Erythroblast (primary cell): ENCODE measurements around the gene CMTM2.
"Not testable (repeated sequence)": the region's sequence is repeated elsewhere in the genome, so short reads cannot be mapped to it uniquely, and the experiment has no call there.

Experiments used
- DNase-seq, 2 experiments: peaks; one replicate each; lab custom pipeline; 2025; lab: John Stamatoyannopoulos, UW
- GATA1 ChIP-seq: IDR thresholded peaks from 2 replicates; pipeline ENCODE4 v1.6.1; 2011; ENCODE audit warnings: low read depth, mild to moderate bottlenecking, control low read depth, low read length, moderate library complexity
- POLR2A ChIP-seq: IDR thresholded peaks from 2 replicates; pipeline ENCODE4 v1.6.1; 2011; ENCODE audit warnings: mild to moderate bottlenecking, low read length

CMTM2 gene

DNA sequence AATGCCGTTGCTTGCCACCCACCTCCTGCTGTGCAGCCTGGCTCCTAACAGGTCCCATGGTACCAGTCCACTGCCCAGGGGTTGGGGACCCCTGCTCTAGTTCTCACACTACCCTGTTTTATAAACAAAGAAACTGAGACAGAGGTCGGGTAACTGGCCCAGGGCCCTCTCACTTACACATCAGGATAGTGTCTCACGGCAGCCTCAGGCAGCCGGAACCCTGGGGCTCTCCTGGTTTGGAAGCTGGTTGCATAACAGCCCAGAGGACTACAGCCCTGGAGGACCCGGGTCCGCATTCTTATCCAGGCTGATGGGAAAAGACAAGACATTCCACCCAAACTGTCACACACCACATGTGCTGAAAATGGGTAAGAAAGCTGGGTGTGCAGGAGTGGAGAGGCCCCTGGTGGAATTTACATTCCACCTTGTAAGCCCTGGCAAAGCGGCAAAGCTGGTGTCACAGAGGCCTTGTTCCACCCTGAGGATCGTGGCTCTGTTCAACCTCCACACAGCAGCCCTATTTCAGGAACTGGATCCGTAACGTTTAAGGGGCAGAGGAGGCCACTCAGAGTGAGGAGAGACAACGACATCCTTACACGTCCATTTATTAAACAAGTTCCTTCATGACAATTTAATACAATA is 35.0 kb downstream of the CMTM2 start:
- no peak for TF ChIP-seq POLR2A
- DNase-seq, result no peak

DNA sequence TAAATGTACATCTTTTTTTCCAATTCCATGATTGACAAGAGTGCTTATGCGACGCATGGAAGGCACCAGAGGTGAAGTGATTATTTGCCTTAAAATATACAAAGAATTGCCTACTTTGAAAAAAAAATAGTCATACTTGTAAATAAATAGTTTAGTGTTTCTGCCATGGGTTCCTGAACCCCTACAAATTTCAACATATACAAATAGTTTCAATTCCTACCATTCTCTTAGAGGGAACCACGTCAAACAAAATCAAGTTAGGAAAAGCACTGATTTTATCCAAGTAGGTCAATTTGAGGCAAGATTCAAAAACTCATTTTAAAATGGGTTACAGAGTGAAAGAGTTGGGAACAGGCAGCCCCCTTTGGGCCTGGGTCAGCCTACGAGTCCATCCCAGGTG is 36.9 kb downstream of the CMTM2 start:
- TF ChIP-seq POLR2A (no peak), GATA1 (no peak)
- DNase-seq, result no peak

DNA sequence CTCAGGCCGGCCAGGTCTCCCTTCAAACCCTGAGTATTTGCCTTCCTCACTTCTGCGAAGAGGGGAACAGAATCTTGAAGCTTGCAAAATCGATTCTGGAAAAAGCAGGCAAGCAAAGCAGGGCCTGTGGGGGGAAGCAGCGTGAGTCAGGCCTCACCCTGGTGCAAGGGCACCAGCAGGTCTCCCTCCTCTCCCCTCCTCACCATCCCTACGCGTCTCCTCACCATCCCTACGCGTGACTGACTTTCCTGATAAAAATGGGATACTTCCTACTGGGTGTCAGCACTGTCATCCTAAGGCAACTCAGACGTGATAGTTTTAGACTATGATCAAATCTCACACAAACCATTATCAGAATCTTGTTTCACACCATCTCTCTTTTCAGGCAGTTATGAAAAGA is 37.3 kb downstream of the CMTM2 start:
- DNase-seq, result no peak
- TF ChIP-seq POLR2A, result no peak

DNA sequence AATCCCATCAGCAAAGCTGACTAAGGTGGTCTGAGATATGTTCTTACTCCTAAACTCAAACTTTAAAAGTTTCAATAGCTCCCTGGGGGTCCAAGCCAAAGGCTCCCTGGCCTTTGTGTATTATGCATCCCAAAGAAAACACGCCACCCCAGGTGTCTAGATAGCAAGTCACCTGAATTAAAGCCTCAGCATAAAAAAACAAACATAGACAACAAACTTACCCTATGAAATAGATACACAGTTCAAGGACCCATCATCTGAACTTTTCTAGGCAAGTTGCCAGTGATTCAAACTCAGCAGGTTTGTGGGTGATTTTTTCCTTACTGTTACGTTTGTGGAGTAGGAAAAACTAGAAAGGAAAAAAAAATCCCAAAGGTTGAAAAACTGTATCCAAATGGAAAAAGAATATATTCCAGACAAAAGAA is 37.8 kb downstream of the CMTM2 start:
- no peak for TF ChIP-seq POLR2A
- TF ChIP-seq GATA1, result no peak
- DNase-seq, result no peak

DNA sequence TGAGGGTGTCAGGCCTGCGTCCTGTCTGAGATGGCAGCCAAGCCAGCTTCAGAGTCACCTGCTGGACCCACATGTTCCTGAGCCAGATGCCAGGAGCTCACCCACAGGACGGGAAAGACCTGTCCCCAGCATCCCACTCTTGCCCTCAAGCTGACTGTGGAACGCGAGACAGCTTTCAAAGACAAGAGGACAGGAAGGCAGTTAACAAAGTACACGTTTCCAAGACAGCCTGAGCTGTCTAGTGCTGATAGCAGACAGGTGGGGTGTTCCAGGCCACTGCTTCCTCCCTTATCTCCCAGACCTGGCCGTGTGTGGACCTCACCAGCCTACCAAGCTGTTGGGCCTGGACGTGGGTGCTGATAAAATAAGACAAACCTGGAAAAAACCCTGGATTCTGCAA is 38.5 kb downstream of the CMTM2 start:
- peak; percentile 14 to 58 for DNase-seq

DNA sequence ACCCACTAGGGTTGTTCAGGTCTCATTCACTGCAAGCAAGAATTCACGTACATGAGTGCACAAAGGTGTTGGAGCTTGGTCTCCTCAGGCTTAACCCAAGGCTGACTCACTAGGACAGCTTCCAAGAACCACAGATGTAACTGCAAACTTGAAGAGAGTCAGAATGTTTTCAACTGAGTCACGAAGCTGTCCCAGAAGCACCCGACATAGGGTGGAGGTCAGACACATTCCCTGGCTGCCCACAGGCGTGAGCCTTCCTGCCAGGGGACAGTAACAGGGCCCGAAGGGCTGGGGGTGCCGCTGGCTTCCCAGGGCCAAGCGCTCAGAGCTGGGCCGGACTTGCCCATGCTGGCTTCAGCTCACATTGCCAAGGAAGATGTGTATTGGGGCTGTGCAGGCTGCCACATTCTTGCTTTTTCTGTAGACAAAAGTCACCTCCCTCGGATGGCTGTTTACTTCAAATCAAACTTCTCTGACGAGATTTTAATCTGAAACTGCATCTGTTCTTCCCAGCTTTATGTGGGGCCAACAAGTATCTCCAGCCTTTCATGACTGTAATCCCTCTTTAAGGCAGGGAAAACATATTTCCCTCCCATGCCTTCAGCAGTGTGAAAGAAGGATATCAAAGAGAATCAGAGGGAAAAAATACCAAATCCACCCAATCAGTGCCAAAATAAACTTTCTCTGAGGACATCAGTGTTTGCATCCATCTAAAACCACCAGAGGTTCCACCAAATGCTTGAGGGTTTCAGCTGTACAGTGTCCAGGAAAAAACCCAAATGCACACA is 39.5 kb downstream of the CMTM2 start:
- no peak for DNase-seq
- TF ChIP-seq POLR2A (no peak), GATA1 (no peak)

More for the DNA sequence above, 38.5 kb downstream of the CMTM2 start:
- TF ChIP-seq GATA1, result no peak
- TF ChIP-seq POLR2A, result no peak

DNA sequence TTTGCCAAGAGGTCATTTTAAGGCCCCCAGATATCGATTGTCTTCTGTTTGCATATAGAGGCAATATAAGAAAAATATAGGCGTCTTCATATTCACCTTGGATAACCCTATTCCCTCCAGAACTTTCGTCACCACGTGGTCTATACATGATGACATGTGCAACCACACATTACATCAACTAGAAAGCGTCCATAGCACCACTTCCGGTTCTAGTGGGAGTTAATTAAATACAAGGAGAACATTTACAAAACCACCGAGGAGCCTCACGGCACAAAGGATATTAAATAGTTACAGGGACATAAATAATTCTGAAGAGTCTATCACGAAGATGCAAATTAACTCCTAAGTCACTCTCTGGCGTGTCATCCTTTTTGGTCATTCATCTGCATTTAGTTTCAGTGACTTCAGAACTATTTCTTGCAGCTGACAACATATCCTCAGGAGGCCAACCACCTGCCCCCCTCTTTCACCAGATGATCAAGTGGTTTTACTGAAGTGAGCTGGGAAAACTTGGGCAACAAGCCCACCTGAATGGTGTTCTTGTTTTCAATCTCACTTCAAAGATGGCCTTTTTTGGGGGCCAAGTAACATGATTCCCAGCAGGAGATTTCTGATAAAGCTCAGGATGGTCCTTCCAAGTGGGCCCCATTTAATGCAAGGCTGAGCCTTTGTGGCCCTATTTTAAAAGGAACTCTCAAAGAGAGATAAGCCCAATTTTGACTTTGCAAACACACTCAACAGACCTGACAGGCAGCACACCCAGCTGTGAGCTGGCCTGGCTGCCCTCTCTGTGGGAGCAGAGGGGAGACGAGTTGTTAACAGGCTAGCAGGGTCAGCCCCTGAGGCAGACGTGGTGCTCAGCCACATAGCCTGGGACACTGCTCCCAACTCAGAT is 40.5 kb downstream of the CMTM2 start:
- no peak for TF ChIP-seq GATA1
- no peak for TF ChIP-seq POLR2A
- no peak for DNase-seq

DNA sequence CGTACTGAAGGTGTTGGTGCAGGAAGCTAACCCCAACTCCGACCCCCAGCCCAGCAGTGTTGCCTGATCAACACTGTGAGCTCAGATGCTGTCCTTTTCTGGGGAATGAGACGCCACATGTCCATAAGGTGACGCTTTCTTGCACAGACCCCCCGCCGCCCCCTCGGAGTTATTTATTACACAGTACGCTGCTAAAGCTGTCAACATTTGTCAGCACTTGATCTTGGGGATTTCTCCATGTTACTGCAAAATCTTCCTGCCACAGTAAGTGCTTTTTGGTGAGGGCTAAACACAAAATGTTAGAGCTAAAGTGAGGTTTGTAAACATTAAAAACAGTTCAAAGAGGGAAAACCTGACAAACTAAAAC is 41.1 kb downstream of the CMTM2 start:
- no peak for TF ChIP-seq POLR2A
- no peak for DNase-seq

DNA sequence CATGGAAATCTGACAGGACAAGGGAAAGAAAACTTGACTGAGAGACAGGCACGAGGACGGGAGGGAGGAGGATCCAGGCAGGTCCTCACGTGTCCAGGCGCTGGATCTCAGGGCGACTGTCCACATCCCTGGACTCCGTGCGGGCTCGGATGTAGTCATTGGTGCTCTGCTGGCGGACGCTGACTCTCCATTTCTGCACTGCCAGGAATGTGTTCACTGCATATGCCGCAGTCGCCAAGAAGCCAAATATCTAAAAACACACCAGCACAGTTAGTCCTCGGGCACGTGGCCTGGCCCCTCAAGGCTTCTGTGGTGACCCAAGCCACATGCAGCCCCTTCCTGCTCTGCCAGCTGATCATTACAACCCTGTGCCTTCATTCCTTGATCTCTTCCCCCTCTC is 42.7 kb downstream of the CMTM2 start:
- TF ChIP-seq POLR2A, result no peak
- TF ChIP-seq GATA1, result no peak
- DNase-seq, result no peak

DNA sequence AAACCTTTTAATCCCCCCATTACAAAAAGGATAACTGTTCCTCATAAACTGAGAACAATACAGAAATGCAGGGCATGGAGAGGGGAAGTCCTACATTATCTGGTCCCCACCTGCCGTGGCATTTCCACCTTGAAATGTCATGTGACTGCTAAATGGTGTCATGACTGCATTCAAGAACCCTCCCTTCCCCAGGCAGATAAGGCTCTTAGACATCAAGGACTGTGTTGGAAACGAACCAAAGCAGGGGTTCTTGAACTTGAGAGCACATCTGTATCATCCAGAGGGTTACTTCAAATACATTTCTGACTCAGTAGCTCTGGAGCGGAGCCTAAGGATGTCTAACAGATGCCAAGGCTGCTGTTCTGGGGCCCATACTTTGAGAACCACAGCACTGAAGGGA is 43.6 kb downstream of the CMTM2 start:
- DNase-seq, result no peak
- no peak for TF ChIP-seq POLR2A
- TF ChIP-seq GATA1, result no peak

DNA sequence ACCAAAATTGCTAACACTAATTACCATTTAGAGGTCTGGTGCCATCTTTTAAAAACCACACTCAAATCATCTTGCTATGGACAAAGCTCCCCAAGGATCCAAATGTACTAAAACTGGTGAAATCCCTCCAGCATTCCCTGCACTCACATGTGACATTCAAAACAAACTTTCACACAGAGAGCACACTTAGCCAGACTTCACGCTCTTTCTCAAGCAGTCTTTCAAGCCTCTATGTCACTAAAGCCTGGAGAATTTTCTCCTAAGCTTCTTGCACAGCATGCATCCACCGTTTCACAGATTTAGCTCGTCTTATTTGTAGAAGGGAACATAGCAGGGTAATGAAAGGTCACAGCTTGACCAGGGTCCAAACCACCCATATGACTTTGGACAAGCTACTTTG is 44.5 kb downstream of the CMTM2 start:
- DNase-seq, result no peak
- TF ChIP-seq POLR2A (no peak), GATA1 (no peak)

DNA sequence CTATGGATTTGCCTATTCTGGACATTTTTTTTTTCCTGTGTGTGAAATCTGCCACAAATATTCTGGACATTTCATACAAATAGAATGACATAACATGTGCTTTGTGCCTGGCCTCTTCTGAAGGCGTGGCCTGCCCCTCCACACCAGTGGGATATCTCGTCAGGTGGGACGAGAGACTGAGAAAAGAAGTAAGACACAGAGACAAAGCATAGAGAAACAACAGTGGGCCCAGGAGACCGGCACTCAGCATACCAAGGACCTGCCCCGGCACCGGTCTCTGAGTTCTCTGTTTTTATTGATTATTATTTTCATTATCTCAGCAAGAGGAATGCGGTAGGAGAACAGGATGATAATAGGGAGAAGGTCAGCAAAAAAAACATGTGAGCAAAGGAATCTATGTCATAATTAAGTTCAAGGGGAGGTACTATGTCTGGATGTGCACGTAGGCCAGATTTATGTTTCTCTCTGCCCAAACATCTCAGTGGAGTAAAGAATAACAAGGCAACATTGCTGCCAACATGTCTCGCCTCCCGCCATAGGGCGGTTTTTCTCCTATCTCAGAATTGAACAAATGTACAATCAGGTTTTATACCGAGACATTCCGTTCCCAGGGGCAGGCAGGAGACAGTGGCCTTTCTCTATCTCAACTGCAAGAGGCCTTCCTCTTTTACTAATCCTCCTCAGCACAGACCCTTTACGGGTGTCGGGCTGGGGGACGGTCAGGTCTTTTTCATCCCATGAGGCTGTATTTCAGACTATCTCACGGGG is 48.5 kb downstream of the CMTM2 start:
- not testable (repeated sequence) for DNase-seq

DNA sequence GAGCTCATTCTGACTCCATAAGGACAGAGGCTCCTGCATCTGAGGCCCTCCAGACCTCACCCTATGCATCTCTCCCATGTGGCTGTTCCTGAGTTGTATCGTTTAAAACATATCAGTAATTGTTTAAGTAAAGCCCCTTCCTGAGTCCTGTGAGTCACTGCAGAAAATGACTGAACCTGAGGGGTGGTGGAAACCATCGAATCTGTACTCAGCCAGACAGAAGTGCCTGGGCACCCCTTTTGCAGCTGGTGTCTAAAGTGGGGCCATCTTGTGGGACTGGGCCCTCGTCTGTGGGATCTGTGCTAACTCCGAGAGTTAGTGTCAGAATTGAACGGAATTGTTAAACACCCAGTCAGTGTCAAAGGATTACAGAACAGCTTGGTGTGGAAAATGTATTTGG is 50.6 kb downstream of the CMTM2 start:
- TF ChIP-seq GATA1, result no peak
- no peak for TF ChIP-seq POLR2A
- no peak for DNase-seq

DNA sequence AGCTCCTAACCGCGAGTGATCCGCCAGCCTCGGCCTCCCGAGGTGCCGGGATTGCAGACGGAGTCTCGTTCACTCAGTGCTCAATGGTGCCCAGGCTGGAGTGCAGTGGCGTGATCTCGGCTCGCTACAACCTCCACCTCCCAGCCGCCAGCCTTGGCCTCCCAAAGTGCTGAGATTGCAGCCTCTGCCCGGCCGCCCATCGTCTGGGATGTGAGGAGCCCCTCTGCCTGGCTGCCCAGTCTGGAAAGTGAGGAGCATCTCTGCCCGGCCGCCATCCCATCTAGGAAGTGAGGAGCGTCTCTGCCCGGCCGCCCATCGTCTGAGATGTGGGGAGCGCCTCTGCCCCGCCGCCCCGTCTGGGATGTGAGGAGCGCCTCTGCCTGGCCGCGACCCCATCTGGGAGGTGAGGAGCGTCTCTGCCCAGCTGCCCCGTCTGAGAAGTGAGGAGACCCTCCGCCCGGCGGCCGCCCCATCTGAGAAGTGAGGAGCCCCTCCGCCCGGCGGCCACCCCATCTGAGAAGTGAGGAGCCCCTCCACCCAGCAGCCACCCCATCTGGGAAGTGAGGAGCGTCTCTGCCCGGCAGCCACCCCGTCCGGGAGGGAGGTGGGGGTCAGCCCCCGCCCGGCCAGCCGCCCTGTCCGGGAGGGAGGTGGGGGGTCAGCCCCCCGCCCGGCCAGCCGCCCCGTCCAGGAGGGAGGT is 51.4 kb downstream of the CMTM2 start:
- not testable (repeated sequence) for DNase-seq

DNA sequence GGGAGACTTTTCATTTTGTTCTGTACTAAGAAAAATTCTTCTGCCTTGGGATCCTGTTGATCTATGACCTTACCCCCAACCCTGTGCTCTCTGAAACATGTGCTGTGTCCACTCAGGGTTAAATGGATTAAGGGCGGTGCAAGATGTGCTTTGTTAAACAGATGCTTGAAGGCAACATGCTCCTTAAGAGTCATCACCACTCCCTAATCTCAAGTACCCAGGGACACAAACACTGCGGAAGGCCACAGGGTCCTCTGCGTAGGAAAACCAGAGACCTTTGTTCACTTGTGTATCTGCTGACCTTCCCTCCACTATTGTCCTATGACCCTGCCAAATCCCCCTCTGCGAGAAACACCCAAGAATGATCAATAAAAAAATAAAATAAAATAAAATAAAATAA is 52.3 kb downstream of the CMTM2 start:
- DNase-seq, result not testable (repeated sequence)
